ENCODE results near the gene PRR20C. TPM values are rescaled to one million over a fixed set of nuclear protein-coding genes. Genes with fewer than 3 reads are reported as not detected.

PRR20C gene
- total and polyA plus RNA-seq, 2 of the 4 experiments (the other 2 are of a cell fraction), result not detected

GRCh38 chr13:57137585-57137984, 16.3 kb upstream of the PRR20C start:
- Histone ChIP-seq H2AFZ (replicated peaks; ENCODE audit: low read length, poor library complexity) (no peak overlapping the region), H3K14ac (replicated peaks; ENCODE audit: low read depth, low read length) (no peak overlapping the region), H2BK120ac (ENCODE audit: low read depth, low read length) (no peak overlapping the region), H3K4ac (ENCODE audit: low read depth, low read length) (no peak overlapping the region), H3K56ac (ENCODE audit: extremely low read depth, insufficient read depth, low read length) (no peak overlapping the region), H4K20me1 (ENCODE audit: insufficient read depth, low read length) (no peaks in the 10 kb centered on the region), H2AK5ac (ENCODE audit: low read depth, low read length) (no peak overlapping the region), H3K4me1 (ENCODE audit: control insufficient read depth, insufficient read depth, low read length) (no peaks in the 10 kb centered on the region), H4K8ac (ENCODE audit: low read depth in 2 of 2, low read length in 2 of 2) (no peak overlapping the region), H3K36me3 (ENCODE audit: control insufficient read depth, insufficient read depth, low read length) (no peaks in the 10 kb centered on the region), H2BK5ac (ENCODE audit: low read depth, low read length, poor library complexity, severe bottlenecking) (no peak overlapping the region), H3K23ac (ENCODE audit: low read depth, low read length) (no peak overlapping the region), H2AK9ac (replicated peaks; ENCODE audit: low read depth, low read length, poor library complexity) (no peak overlapping the region), H3K18ac (ENCODE audit: low read depth, low read length) (no peak overlapping the region), H3K9ac (ENCODE audit: low read depth, low read length) (no peak overlapping the region), H3K27me3 (ENCODE audit: control insufficient read depth, insufficient read depth, low read length) (no peaks in the 10 kb centered on the region), H3K9me1 (ENCODE audit: insufficient read depth, low read length) (no peaks in the 10 kb centered on the region), H4K91ac (ENCODE audit: insufficient read depth, low read depth, low read length) (no peak overlapping the region), H2BK20ac (ENCODE audit: low read depth, low read length) (no peak overlapping the region), H4K5ac (ENCODE audit: low read depth, low read length) (no peak overlapping the region), H3K4me2 (ENCODE audit: low read depth, low read length) (no peak overlapping the region), H3K79me1 (ENCODE audit: low read depth in 1 of 2, low read length in 2 of 2) (no peaks in the 10 kb centered on the region), H3K27ac (ENCODE audit: insufficient read depth, low read length) (no peak overlapping the region), H3K4me3 (ENCODE audit: insufficient read depth, low read depth, low read length) (no peak overlapping the region), H2BK15ac (ENCODE audit: low read depth, low read length) (no peak overlapping the region), H3K9me3 (ENCODE audit: control insufficient read depth, insufficient read depth, low read length) (0 out of 2 replicates have a peak, but pooled peaks cover 2% of the 10 kb centered on the region)
- no CpG with 5 or more reads among the region's 4 CpGs for WGBS, 2 experiments (ENCODE audit: extremely low coverage in 2 of 2, insufficient read length in 1 of 2)
- intact Hi-C loops (cut with micrococcal nuclease) (no loop called here), dilution Hi-C loops (cut with HindIII; ENCODE audit: low sequenced_read_pairs, unreplicated experiment) (no loop called here), in situ Hi-C loops (cut with MboI; ENCODE audit: low sequenced_read_pairs) (no loop called here)
- ATAC-seq (ENCODE audit: low read depth), result no peak
- CTCF ChIA-PET, result no interaction called here
- TF ChIP-seq CEBPB (IDR thresholded peaks at IDR 0.05; ENCODE audit: low read depth, low read length), result no peak
- no peak for TF ChIP-seq CHD1 (IDR thresholded peaks at IDR 0.05; ENCODE audit: low read depth, low read length)
- no peak for TF ChIP-seq MXI1 (IDR thresholded peaks at IDR 0.05; ENCODE audit: borderline replicate concordance, low read depth, low read length)
- no peak for TF ChIP-seq MAFK (IDR thresholded peaks at IDR 0.05; ENCODE audit: low read depth, low read length)
- TF ChIP-seq BHLHE40 (IDR thresholded peaks at IDR 0.05; ENCODE audit: low read depth, low read length), result no peak
- no TSS peak for BruUV-seq (replicated peaks)
- POLR2A ChIA-PET (ENCODE audit: unreplicated experiment), result no interaction called here
- no peak for DNase-seq
